Erythroblast (primary cell): Measurements from ENCODE around the gene PDE1C.
"Not testable (repeated sequence)": the region's sequence is repeated elsewhere in the genome, so short reads cannot be mapped to it uniquely, and the experiment has no call there.

Experiments used
- DNase-seq, 2 experiments: peaks; one replicate each; lab custom pipeline; 2025; lab: John Stamatoyannopoulos, UW
- GATA1 ChIP-seq: IDR thresholded peaks from 2 replicates; pipeline ENCODE4 v1.6.1; 2011; ENCODE audit warnings: low read depth, mild to moderate bottlenecking, control low read depth, low read length, moderate library complexity
- POLR2A ChIP-seq: IDR thresholded peaks from 2 replicates; pipeline ENCODE4 v1.6.1; 2011; ENCODE audit warnings: mild to moderate bottlenecking, low read length

Gene PDE1C

DNA sequence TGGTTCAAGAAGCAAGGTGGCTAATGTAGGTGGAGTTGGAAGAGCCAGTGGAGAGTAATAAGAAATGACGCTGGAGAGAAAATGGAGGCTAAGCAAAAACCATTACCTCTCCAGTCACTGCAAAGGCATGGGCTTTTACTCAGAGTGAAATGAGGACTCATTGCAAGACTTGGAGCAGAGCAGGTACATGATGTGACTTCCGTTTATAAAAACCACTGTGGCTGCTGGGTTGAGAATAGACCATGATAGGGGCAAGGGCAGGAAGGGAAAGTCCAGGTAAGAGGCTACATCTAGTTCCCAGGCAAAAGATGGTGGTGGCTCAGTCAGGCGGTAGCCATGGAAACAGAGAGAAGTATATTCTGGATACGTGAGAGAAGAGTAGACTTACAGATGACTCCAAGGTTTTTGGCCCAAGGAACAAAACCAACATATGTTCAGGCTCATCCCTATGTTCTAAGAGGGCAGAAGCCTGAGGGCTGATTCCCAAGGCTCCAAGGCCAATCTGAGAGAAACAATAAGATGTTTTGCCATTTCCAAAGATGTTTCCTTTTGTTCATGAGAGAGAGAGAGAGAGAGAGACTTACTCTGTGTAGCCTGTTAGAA lies 21.5 kb upstream of the PDE1C start:
- TF ChIP-seq GATA1 = no peak
- no peak for TF ChIP-seq POLR2A
- DNase-seq = no peak

DNA sequence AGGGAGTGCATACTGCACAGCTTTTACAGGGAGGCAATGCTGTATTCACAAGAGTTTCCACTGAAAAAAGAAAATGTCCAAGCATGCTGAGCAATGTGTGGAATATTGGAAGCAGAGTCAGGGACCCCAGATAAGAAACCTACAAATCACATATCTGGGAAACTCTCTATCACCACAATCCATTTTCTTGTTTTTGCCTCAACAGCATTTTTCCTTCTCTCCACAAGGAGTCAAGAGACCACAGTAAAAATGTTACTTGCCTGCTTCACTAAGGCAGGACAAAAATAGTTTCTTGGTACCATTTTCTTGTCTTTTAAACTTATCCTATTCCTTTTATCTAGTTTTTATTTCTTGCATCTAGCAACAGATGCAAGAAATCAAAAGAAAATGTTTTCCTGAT lies 19.5 kb upstream of the PDE1C start:
- no peak for DNase-seq
- TF ChIP-seq POLR2A (no peak), GATA1 (no peak)

DNA sequence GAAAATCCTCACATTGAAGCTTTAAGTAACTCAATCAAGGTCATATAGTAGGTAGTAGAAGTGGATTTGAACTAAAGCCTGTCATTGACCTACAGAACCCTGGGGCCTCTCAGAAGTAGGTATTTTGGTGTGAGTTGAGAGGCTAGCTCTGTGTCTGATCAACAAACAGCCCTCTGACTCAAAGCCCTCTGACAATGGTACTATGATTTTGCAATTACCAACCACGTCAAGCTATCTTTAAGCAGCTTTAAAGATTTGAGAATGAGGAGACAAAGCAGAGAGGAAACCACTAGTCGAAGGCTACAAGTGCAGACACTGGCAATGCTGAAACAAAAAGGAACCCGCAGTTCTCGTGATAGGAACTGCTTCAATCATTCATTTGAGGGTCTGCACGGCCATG lies 19.0 kb upstream of the PDE1C start:
- TF ChIP-seq POLR2A = no peak
- TF ChIP-seq GATA1 = no peak
- DNase-seq = no peak

DNA sequence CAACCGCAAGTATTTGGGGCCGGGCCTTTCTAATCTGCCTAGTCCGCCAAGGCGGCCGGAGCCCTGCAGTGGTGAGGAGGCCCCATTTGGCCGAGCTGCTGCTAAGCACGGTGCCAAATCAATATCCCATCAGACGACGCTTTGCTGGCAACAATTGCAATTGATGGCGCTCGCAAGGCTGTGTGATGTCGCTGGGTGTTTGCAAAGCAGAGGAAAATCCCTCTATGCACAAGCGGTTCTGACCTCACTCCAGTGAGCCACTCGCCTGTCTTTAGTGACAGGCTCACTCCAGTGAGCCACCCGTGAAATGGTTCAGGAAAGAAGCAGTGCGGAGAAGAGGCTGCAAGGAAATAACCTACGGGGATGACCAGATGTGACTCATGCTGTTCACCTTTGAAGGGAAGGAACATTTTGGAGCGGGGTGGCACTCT lies 18.3 kb upstream of the PDE1C start:
- TF ChIP-seq GATA1 = no peak
- TF ChIP-seq POLR2A = no peak
- DNase-seq = no peak

DNA sequence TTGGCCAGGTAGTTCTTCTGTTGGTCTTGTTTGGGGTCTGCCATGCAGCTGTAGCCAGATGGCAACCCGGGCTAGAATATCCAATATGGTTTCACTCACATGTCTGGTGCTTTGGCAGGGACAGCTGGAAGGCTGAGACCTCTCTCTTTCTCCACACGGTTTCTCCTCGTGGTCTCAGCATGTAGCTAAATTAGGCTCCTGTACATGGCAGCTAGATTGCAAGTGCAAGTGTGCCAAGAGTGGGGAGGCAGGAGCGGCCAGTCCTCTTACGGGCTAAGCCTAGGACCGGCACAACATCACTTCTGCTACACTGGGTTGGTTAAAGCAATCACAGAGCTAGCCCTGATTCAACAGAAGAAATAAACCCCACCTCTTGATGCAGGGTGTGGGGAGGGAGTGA lies 9.3 kb upstream of the PDE1C start:
- no peak for TF ChIP-seq POLR2A
- no peak for TF ChIP-seq GATA1
- no peak for DNase-seq

DNA sequence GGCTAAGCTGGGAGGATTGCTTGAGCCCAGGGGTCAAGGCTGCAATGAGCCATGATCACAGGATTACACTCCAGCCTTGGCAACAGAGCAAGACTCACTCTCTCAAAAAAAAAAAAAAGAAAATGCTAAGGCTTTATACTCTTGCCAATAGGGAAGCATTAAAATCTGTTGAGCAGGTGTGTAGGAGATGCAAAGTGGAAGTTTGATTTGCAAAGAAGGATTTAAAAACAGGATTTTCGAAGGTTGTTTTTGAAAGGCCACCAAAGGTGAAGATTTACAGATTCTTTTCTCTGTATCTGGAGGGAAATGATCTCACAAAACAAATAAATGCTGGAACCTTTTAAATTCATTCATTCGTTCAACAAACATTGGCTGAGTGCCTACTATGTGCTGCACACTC lies 8.6 kb upstream of the PDE1C start:
- TF ChIP-seq GATA1 = no peak
- TF ChIP-seq POLR2A = no peak
- DNase-seq = no peak

DNA sequence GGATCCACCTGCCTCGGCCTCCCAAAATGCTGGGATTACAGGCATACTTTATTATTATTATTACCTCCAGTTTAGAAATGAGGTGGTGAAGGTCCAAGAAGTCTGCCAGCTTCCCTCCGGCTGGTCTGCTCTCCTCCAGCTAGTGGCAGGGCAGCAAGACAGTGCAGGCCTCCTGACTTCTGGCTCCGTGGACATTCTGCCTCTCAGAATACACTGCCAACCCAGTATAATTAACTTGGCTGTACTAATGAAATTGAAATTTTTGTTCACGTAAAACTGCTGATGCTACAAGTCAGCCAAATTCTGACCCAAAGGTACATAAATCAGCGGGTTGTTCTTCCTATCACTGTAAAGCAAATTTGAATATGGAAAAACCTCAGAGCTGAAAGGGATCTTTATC lies 7.6 kb upstream of the PDE1C start:
- no peak for TF ChIP-seq GATA1
- TF ChIP-seq POLR2A = no peak
- DNase-seq = no peak

DNA sequence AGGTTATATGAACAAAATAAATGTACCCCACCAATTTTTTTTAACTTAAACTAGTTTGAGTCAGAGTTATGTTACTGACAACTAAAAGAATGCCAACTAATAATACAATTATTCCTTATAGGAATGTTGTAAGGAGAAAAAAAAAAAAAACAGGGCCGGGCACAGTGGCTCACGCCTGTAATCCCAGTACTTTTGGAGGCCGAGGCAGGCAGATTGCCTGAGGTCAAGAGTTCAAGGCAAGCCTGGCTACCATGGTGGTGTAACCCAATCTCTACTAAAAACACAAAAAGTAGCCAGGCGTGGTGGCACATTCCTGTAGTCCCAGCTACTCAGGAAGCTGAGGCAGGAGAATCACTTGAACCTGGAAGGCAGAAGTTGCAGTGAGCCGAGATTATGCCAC lies 6.6 kb upstream of the PDE1C start:
- not testable (repeated sequence) for DNase-seq

DNA sequence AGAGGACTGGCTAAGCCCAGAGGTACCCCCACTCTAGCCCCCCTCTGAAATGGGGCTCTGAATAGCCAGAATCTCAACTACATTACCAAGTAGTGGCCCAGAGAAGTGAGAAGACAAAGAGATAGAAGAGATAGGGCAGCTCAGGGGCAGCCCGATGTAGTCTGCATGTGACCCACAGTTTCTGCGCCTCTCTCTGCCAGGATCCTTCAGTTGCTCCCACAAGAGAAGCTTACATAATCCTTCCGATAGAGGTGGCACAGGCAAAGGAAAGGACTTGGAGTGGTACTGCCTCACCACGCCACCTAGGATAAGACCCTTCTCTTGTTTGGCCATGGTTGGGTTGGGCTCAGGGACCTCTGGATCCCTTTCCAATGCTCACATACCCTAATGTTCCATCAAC lies 5.4 kb upstream of the PDE1C start:
- TF ChIP-seq POLR2A = no peak
- TF ChIP-seq GATA1 = no peak
- no peak for DNase-seq

DNA sequence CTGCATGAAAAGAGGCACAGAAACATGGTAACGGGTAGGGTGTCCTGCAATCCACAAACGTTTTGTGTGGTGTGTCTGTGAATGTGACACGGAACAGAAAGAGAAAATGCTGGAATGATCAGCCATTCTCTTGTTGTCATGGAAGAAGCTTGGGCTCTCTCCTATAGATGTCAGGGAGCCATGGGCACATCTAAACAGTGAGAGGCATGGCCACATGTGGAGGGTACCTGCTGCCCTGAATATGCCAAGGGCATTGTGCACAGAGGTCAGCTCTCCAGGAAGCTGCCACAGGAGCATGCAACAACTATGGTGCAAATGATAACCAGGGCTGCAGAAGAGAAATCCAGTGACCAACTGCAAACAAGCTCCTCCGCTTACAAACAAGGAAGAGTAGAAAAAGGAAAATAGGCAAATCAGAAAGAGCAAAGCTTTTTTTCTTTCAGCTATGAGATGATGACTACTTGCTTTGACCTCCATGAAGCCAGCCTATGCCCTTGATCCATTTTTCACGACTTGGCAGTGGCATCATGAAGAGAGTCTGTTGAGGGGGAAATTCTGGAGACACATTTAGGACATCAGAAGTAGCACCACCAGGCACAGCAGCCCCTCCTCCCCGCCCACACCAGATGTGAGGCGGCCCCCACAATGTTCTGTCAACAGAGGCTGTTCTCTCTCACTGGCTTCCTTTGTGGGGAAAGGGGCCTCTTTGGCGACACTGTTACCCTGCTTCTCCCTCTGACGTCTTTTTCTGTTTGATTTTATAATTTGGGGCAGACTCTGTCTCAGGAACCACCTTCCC lies 4.8 kb upstream of the PDE1C start:
- TF ChIP-seq GATA1 = no peak
- TF ChIP-seq POLR2A = no peak
- DNase-seq = no peak

DNA sequence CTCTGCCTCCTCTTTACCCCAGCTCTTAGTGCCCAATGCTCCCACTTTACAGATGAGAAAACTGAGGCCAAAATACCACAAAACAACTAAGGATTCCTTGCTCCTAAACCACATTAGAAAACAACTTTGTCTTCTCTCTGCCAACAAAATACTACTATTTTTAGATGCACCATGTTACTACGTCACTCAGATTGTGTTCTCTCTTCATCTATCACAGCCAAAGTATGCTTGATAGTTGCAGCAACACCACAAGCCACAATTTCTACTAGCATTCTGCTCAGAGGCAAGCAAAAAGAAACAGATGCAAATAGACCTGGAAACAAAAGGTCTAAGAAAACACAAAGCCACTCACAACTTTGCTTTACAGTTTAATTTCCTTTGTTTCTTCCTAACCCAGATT lies 3.3 kb upstream of the PDE1C start:
- TF ChIP-seq GATA1 = no peak
- TF ChIP-seq POLR2A = no peak
- no peak for DNase-seq

DNA sequence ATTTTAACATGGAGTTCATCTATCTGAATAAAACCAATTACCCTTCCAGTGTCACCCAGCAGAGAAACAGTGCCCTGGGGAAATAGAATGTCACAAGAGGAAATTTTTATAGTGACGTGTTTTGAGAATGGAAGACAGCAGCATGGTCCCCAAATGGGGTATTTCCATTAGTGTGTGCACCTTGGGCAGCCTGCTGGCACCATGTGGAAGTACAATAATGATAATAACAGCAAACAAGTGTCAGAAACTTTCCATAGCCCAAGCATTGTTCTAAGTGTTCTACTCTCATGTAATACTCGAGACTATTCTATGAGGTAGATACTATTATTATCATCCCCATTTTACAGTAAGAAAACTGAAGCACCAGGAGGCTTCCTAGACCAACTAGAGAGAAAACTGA lies 2.2 kb upstream of the PDE1C start:
- TF ChIP-seq GATA1 (no peak), POLR2A (no peak)
- DNase-seq = no peak

DNA sequence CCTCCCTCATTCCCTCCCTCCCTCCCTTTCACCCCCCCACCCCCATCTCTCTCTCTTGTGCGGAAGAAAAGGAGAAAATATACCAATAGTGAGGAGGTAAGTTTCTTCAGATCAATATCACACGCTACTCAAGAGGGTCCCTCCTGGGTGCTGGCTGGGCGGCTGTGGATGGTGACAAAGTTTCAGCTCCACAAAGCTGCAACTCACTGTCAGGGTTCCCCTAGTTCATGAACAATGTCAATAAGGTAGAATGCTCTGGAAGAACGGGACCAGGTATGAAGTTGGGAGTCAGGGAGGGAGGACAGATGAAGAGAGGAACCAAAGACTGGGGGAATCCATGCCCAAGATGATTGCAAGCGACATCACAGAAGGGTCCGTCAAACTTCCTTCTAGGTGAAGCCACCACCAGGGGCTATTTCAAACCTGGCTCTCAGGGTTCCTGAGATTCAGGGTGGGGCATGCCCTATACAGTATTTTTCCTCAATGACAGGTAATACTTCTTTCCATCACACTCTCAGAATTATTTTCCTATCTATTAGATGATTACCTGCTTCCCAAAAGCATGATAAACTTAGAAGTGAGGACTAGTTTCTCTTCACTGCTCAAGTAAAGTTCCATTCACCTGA lies 1.4 kb upstream of the PDE1C start:
- DNase-seq = no peak
- TF ChIP-seq POLR2A (no peak), GATA1 (no peak)

DNA sequence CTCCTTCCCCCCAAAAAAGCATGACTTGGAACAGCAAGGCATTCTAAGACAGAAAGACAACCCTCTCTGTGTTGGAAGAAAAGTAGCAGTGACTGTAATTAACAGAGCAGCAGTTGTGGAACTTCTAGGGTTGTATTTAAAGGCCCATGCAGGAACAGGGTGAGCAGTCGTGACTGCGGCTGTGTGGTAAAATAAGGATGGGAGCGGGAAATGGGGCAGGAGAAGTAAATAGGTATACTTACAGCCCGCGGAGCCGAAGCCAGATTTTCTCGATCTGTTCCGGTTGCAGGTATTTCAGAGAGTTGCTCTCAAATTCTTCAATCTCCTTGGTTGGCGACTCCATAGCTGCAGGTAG lies 179 bp downstream of the PDE1C start:
- no peak for DNase-seq
- TF ChIP-seq GATA1 (no peak), POLR2A (no peak)
